HG03520 (cell line): ENCODE results near the gene ZDHHC18.
A peak's percentile ranks its signal among the peaks of the same experiment; 100 is the strongest.
"Not testable (repeated sequence)": the region's sequence is repeated elsewhere in the genome, so short reads cannot be mapped to it uniquely, and the experiment has no call there.

Source experiments
- ATAC-seq: cut with Tn5 transposase; IDR thresholded peaks from one replicate; pipeline ENCODE4 v1.9.1; 2021; ENCODE audit warnings: mild to moderate bottlenecking, moderate library complexity; ENCODE audit not compliant: unreplicated experiment

ZDHHC18 gene

DNA sequence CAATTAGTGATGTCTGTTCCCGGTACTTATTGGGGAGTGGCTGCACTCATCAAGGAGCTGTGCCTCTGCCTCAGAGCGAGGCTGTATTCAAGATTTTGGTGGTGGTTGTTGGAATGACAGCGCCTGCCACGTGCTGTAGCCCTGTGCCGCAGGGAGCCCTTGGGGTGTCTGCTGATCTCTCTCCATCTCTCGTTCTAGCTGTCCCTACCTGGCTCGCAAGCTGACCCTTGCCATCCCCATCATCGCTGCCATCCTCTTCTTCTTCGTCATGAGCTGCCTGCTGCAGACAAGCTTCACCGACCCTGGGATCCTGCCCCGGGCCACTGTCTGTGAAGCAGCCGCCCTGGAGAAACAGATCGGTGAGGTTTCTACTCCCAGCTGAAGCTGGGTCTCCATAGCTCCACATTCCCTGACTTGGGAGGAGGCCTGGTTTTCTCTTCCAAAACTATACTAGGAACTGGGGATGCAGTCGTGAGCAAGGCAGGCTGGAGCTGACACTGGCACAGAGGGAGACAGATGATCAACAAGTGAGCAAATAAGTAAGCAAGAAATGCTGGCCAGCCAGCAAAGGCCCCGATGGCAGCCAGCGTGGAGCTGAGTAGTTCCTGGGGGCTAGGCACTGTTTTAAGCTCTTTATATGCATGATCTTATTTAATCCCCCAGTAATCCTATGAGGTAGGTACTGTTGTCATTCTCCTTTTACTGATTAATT lies 5.9 kb downstream of the ZDHHC18 start:
- ATAC-seq, result no peak

DNA sequence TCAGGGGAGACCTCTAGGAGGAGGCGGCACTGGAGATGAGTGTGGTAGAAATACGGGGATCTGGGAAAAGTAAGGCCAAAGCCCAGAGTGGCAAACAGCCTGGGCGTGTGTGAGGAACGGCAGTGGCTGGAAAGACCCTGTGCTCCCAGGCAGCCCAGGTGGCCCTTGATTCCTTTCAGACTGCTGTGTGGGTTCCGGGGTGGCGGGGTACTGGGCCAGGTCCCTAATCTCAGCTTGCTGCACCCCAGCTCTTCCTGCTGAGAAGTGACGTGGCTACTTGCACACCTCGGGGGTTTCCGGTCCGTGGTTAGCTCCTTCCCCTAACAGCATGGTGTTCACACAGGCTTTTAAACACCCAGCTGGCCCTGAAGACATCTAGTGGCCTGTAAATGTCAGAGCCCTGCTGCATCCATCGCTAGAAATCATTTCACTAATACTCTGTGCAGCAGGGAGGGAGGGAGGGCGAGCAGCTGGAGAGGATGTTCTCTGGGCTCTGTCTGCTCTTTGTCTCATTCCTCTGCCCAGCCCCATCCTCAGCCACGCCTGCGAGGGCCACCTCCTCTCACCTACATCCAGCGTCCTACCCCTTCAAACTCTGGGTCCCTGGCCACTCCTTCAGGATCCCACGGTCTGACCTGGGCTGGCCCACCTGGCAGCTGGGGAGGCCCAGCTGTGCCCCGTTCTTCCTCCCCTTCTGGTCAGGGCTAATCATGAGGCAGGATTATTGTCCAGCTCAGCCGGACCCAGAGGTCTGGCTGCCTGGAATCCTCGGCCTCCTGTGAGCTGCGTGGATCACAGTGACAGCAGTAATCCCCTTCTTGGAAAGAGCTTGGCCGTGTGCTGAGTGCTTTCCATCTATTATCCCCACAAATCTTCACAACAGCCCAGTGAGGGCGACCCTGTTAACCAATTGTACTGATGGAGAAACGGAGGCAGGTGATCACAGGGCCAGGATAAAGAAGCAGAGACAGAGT lies 7.2 kb downstream of the ZDHHC18 start:
- peak; percentile 83 for ATAC-seq

DNA sequence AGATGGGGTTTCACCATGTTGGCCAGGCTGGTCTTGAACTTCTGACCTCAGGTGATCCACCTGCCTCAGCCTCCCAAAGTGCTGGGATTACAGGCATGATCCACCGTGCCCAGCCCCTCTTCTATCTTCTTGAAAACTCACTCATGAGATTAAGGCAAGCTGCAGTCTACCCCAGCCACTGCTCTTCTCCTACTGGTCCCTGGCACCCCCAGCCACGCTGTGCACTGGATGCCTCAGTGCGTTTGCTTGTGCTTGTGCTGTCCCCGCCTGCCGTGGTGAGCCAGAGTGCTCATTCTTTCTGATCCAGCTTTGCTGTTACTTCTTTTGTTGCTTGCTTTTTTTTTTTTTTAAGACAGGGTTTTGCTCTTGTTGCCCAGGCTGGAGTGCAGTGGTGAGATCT lies 11.2 kb downstream of the ZDHHC18 start:
- ATAC-seq, result not testable (repeated sequence)

DNA sequence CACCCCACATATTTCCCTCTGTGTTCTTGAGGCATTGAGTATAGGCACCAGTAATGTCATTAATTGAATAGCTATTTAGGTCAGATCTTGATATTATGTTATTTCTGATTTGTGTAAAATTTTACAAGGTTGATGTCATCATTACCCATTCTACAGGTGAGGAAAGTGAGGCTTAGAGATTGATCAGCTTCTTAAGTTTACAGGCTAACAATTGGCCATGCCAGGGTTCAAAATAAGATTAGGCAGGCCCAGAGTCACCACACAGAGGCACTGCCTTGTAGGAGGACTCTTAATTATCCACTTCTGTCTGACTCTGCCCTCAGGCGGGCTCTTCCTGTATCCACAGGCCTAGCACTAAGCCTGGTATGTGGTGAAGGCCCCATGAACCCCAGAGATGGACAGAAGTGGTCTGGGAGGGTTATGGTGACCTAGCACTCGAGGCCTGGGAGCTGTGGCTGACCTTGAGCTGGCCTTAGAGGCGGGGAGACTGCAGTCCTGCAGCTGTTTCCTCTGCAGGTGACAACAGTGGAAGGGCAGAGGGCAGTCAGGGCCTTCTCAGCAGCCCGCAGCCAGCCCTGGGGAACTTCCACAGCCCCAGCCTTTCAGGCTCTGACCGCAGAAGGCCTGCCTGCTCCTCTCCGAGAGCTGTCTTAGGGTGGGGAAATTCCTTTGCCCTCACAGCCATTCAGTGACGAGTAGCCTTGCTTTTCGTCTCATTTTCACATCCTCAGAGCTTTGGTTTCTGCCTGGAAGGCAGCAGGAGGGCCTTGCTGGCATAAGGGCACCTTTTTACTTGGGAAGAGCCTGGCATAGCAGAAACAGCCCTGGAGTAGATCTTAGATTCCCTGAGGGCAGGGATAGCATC lies 12.2 kb downstream of the ZDHHC18 start:
- ATAC-seq, result peak; percentile 81

DNA sequence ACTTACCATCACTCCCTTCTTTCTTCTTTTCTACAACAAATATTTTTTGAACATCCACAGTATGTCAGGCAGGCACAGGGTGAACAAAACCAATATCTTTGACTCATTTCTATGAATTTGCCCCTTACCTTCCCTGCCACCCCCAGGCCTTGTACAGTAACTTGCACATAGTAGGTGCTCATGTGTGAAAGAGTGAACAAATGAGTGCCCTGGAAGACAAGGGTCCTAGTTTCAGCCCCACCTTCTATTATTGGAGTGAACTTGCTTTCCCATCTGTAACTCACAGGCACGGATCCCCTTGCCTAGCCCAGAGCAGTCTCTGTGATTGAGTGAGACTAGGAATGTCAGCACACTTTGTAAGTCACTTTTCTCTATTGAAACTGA lies 12.8 kb downstream of the ZDHHC18 start:
- no peak for ATAC-seq

DNA sequence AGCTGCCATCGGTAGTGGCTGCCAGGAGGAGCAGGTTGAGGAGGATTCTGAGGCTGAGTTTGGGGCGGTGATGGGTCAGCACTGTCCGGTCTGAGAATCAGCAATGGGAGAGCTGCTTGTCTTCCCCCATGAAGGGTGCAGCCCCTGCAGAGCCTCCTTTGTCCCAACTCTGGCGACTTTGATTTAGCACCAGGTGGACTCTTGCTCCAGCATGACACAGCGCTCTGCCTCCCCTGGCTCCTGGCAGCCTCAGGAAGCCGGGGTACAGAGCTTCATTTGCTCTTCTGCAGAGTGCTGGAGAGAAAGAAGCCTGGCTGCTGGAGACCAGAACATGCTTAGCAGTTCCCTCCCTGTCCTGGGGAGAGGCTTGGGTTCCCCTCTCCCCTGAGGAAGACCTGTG lies 13.3 kb downstream of the ZDHHC18 start:
- no peak for ATAC-seq

DNA sequence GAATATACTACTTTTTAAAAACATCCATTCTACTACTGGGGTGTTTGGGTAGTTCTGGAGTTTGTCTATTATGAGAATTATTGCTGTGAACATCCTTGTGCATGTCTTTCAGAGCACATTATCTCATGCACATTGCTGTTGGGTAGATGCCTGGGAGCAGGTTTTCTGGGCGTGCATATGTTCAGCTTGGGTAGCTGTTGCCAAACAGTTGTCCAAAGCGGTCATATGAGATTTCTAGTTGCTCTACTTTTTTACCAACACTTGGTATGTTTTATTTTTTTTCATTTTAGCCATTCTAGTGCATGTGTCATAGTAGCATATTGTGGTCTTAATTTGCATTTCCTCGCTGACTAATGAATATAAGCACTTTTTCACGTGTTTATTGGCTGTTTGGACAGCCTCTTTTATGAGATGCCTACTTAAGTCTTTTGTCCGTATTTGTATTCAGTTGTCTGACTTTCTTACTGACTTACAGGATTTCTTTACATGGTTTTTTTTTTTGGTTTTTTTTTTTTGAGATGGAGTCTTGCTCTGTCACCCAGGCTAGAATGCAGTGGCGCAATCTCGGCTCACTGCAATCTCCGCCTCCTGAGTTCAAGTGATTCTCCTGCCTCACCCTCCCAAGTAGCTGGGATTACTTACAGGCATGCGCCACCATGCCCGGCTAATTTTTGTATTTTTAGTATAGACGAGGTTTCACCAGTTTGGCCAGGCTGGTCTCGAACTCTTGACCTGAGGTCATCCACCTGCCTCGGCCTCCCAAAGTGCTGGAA lies 18.1 kb downstream of the ZDHHC18 start:
- ATAC-seq, result no peak

DNA sequence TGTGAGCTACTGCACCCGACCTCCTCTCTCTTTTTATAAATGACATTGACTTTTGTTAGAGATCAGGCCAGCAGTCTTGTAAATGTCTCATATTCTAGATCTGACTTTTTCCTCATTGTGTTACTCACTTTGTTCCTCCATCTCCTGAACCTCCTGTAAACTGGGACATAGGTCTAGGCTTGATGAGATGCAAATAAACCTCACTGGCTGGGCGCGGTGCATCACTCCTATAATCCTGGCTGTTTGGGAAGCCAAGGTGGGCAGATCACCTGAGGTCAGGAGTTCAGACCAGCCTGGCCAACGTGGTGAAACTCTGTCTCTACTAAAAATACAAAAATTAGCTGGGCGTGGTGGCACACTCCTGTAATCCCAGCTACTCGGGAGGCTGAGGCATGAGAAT lies 21.3 kb downstream of the ZDHHC18 start:
- not testable (repeated sequence) for ATAC-seq

DNA sequence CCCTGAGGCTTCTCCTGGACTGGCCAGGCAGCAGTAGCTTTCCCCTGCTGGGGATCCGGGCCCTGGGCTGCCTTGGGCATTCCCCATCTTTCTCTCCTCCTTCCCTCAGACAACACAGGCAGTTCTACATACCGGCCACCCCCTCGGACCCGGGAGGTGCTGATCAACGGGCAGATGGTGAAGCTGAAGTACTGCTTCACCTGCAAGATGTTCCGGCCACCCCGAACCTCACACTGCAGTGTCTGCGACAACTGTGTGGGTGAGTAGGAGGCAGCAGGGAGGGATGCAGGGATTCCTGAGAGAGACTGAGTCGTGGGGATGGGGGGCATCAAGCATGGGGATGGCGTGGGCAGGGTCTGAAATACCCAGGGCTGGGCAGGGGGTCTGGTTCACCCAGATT lies 22.0 kb downstream of the ZDHHC18 start:
- no peak for ATAC-seq

DNA sequence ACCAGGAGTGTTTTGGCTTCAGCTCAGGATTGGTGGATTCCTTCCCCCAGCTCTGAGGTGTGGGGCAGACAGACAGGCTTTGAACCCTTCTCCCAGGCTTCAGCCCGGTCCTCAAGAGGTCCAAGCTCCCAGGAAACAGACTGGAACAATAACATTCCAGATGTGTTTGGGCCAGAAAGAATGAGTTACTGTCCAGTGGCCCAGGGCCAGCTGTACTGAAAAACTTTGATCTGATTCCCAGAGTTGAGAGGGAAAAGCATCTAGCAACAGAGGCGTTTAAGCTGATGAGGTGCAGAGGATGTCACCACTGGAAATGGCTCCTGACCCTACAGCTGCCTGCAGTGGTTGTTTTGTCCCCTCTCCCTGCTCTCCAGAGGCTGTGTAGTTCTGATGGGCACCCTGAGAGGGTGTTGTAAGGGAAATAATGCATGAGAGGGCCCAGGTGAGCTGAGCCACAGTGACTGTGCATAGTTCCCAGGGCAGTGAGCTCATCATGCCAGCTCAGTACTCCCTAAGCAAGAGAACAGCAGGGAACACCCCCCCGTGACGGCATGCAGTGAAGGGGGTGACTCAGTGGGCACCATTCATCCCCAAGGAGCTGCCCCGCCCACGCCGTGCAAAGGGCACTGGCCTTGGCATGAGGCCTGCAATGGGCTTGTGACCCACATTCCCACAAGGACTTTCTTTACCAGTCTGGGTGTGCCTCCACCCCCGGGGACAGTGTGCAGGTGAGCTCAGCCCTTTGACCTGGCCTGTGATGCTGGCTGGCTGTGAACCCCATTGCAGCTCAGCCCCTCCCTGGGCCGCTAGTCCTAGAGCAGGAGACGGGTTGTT lies 22.7 kb downstream of the ZDHHC18 start:
- no peak for ATAC-seq

DNA sequence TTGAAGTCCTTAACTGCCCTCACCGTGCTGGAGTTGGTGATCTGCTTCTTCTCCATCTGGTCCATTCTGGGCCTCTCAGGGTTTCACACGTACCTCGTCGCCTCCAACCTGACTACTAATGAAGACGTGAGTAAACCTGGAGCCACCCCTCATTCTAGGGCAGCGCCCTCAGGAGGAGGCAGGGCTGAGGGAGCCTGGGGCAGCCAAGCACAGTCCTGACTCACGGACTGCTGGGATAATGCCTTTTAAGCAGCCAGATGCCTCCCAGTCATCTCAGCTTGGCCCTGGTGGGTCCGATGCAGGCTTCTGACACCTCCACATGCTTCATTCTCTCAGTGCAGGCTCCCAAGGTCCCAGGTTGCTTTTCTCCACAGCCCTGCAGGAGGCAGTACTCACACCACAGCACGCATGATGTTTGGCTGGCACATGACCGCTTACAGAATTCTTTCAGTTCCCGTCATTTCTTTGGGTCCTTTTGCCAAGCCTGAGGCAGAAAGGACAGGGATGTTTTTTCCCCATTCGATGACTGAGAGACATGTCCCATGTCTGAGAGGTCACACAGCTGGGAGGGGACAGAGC lies 24.7 kb downstream of the ZDHHC18 start:
- no peak for ATAC-seq

DNA sequence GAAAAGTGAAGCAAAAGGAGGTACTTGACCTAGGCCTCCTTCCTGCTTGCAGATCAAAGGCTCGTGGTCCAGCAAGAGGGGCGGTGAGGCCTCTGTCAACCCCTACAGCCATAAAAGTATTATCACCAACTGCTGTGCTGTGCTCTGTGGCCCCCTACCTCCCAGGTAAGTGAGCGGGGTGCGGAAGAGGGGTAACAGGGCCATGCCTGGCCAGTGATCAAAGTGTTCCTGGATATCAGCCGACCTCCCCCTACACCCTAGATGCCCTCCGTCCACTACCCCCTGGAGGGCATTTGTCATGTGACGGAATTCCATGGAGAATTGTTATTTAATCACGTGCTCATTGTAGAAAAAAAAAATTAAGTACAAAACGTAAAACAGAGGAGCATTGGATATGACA lies 26.2 kb downstream of the ZDHHC18 start:
- no peak for ATAC-seq

DNA sequence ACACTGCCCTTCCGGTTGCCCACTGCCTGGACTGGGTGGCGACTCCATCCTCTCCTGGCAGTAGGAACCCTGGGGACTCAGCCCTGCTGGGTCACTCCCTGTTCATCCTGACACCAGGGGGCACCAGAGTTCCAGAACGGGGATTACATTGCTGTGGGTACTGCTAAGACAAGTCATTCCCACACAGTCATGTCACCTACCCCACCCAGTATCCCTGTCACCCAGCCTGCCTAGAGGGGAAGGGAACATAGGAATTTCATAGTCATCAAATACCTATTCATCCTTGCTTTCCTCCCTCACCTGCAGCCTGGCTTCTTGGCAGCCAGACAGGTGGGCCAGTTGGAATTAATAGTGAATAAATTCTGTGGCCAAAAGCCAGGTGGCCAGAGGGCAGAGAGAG lies 26.7 kb downstream of the ZDHHC18 start:
- no peak for ATAC-seq

DNA sequence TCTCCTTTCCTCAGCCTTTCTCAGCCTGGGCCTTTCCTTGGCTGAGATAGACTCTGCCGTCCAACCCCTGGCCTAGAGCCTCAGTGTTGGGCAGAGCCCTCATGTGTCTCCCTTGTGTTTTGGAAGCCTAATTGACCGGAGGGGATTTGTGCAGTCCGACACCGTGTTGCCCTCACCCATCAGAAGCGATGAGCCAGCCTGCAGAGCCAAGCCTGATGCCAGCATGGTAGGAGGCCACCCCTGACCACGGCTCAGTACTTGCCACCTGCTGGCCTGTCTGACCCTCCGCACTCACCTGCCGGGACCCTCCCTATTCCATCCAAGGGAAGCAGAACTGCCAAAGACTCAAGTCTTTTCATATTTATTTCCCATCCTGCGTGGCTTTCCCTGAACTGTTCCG lies 27.1 kb downstream of the ZDHHC18 start:
- ATAC-seq, result no peak

DNA sequence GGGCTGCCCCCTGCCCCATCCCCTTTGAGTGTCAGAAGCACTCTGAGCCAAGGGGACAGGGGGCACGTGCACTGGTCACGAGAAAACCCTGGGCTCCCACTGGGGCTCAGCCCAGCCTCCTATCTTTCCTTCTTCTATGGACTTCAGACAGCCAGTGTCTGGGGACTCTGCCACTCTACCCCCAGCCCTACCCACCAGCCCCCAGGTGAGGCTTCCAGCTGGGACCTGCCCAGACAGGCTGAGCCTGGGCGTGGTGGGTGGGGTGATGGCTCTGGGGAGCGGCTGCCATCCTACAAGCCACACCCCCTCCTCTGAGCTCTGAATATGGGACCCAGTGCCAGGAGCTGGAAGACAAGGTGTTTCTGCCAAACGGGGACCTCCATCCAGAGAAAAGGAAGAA lies 28.4 kb downstream of the ZDHHC18 start:
- ATAC-seq, result no peak

DNA sequence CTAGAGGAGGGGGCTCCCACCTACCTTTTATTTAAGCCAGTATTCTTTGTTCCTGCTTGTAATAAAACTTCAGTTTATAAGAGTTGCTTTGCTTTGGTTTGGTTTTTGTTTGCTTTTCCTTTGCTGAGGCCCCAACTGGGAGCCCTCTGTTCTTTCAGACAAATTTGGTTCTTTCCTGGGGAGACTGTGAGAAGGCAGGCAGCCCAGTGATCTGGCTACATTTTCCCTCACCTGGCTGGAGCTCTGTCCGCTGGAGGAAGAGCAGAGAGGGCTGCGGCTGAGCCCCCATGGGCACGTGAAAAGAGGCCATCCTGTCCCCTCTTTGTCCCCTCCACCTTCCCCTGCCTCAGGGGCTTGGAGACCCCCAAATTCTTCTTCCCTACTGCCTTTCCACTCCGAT lies 29.1 kb downstream of the ZDHHC18 start:
- ATAC-seq, result no peak

DNA sequence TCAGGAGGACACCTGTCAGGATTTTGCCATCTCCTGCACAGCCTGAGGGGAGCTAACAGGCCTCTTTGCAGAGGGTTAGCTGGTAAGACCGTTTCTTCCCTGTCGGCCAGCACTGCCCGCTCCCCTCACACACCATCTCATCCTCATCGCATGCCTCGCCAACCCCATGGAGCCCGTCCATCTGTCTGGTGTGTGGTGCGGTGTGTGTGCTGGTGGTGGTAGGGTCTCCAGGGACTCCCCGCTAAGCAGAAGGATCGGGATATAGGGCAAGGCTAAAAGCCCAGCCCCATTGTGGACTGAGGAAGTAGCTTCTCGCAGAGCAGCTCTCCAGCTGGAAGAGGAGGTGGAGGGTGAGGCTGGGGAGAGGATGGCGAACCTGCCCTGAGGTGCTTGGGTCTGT lies 29.7 kb downstream of the ZDHHC18 start:
- ATAC-seq, result no peak

DNA sequence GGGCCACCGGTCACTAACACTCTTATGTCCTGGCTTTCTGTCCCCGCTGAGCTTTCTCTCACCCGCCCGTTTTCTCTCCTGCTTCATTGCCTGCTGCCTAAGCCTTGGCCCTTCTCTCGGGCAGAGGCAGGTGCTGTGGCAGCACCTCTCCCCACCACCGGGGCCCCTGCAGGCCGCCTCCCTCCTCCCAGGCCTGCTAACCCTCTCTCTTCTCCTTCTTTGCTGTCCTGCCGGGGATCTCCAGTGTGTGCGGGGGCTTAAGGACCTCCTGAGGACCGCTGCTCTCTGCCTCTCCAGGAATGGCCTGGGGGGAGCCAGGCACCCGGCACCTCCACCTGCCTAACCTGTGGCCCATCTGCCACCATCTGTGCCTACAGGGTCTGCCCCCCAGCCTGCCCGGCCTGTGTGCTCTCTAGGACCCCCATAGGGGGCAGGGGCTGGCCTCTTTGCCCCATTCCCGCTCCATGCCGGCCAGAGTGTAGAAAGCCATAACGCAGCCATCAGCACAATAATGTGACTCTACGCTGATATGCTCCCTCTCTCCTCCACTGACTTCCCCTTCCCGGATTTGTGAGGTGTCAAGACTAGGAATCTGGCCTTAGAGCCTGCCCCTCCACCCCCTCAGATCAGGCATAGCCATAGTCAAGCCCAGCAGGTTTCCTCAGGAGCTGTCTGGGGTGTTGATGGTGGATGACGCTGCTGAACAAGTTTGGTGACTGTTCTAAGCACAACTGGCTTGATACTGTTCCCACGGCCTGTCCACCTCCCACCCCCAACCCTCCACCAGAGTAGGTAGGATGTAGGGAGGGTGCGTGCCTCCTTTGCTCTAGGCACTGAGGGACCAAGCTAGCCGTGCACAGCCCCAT lies 30.3 kb downstream of the ZDHHC18 start:
- ATAC-seq, result no peak
